Measurements from ENCODE around the gene ATG16L2.
A peak's percentile ranks its signal among the peaks of the same experiment; 100 is the strongest.

- TF ChIP-seq POLR2A (IDR thresholded peaks at IDR 0.05) (peak; percentile 32 to 74), CTCF (IDR thresholded peaks at IDR 0.05) (peak in 3 of 6 experiments; percentile 24 to 35 (median 35))
These were observed 7.9 kb downstream of the ATG16L2 start for GRCh38 chr11:72821920-72822799.

All from thyroid gland (tissue), 4 donors.